Gastrocnemius medialis (tissue), 4 donors: ENCODE measurements around the gene FBXW11. TPM values are rescaled to one million over a fixed set of nuclear protein-coding genes. Genes with fewer than 3 reads are reported as not detected.

ENCODE experiments used
- ATAC-seq, 2 donors: fragments of 150-250 bp; one replicate each; pipeline ENCODE4 v1.9.1; 2016
- DNase-seq, 2 donors: peaks; one replicate each; pipeline ENCODE4 v3.0.0-alpha.2; 2019
- H3K27ac ChIP-seq, 4 donors: fragments of 200-600 bp; sonication (generic); 1 replicate in 1 of 4; 2 replicates in 3 of 4; pipeline ENCODE4 v1.5.1; 2016 to 2018; ENCODE audit warnings: mild to moderate bottlenecking in 2 of 4, moderate library complexity in 1 of 4
- H3K27me3 ChIP-seq, 3 donors: fragments of 200-600 bp; sonication (generic) in 2 of 3; 1 replicate in 1 of 3; 2 replicates in 2 of 3; pipeline versions ENCODE4 v1.5.1 to v1.6.0; 2016 to 2019; ENCODE audit warnings: mild to moderate bottlenecking in 1 of 3, moderate library complexity in 1 of 3
- H3K36me3 ChIP-seq, 2 donors: fragments of 200-600 bp; sonication (generic) in 1 of 2; one replicate each; pipeline ENCODE4 v1.5.1; 2017 to 2018
- H3K4me1 ChIP-seq, 2 donors: fragments of 200-600 bp; sonication (generic) in 1 of 2; one replicate each; pipeline ENCODE4 v1.5.1; 2016 to 2017; ENCODE audit warnings: mild to moderate bottlenecking in 2 of 2
- H3K4me3 ChIP-seq, 4 donors: fragments of 200-600 bp; sonication (generic) in 3 of 4; 1 replicate in 1 of 4; 2 replicates in 3 of 4; pipeline ENCODE4 v1.5.1; 2016 to 2019; ENCODE audit warnings: mild to moderate bottlenecking in 2 of 4
- H3K9me3 ChIP-seq, 3 donors: fragments of 200-600 bp; sonication (generic) in 2 of 3; 1 replicate in 1 of 3; 2 replicates in 2 of 3; pipeline ENCODE4 v1.5.1; 2016 to 2019
- CTCF ChIP-seq, 5 experiments: fragments of 450-650 bp in 3 of 5; fragments of 200-600 bp in 2 of 5; sonication (generic) in 2 of 5; IDR thresholded peaks in 4 of 5; conservative IDR thresholded peaks in 1 of 5; 1 replicate in 4 of 5; 2 replicates in 1 of 5; pipeline ENCODE4 v1.5.1; 2016 to 2019; ENCODE audit warnings: antibody characterized with exemption in 5 of 5, mild to moderate bottlenecking in 3 of 5, moderate library complexity in 3 of 5
- POLR2A ChIP-seq, 2 donors: fragments of 450-650 bp; IDR thresholded peaks; one replicate each; pipeline ENCODE4 v1.6.1; 2017; ENCODE audit warnings: antibody characterized with exemption in 2 of 2, mild to moderate bottlenecking in 2 of 2, moderate library complexity in 2 of 2
- in situ Hi-C, 4 donors: fragments of 200-750 bp; cut with MboI; loops; one replicate each; pipeline versions ENCODE4 v1.15.0 to v1.8.0; 2017; ENCODE audit warnings: low sequenced_read_pairs in 4 of 4
- intact Hi-C: fragments of 100-400 bp; cut with DNase I; formaldehyde crosslinking; loops from one replicate; pipeline ENCODE4 v1.15.1; 2023; ENCODE audit warnings: low total_unique reads
- total RNA-seq, 4 donors: library from RNA; depleted of rRNA; stranded (reverse); fragments of >200 nt; gene quantifications; one replicate each; pipeline versions ENCODE4 v1.1.0 to v1.2.3, GENCODE V29; 2016

Gene FBXW11
- total RNA-seq, 4 donors from 2014 or later: 68.5 to 80.8 (median 72.2) TPM

- Histone ChIP-seq H3K4me1 (peaks cover 15 to 17% of the 10 kb centered on the region in 2 donors), H3K27ac (no peak overlapping the region), H3K36me3 (no peaks in the 10 kb centered on the region), H3K27me3 (no peaks in the 10 kb centered on the region), H3K9me3 (no peaks in the 10 kb centered on the region), H3K4me3 (no peak overlapping the region)
- DNase-seq (no peak), ATAC-seq (peak in 1 of 2 donors; percentile 82)
- in situ Hi-C loops: no loop called here
- TF ChIP-seq POLR2A (IDR thresholded peaks at IDR 0.05) (no peak), CTCF (IDR thresholded peaks at IDR 0.05 in 4 of 5, conservative IDR thresholded peaks at IDR 0.05 in 1 of 5) (no peak)
- intact Hi-C loops: no loop called here
Observed at GRCh38 chr5:171989946-171990712, 16.3 kb downstream of the FBXW11 start.

- Histone ChIP-seq H3K4me1 (peaks cover 15 to 23% of the 10 kb centered on the region in 2 donors), H3K9me3 (no peaks in the 10 kb centered on the region), H3K36me3 (no peaks in the 10 kb centered on the region), H3K4me3 (no peak overlapping the region), H3K27ac (no peak overlapping the region), H3K27me3 (no peaks in the 10 kb centered on the region)
- TF ChIP-seq POLR2A (IDR thresholded peaks at IDR 0.05) (no peak), CTCF (IDR thresholded peaks at IDR 0.05 in 4 of 5, conservative IDR thresholded peaks at IDR 0.05 in 1 of 5) (no peak)
- ATAC-seq (no peak), DNase-seq (no peak)
- intact Hi-C loops: no loop called here
- in situ Hi-C loops: no loop called here
Observed at GRCh38 chr5:171989276-171989675, 17.2 kb downstream of the FBXW11 start.

- H3K36me3 ChIP-seq: no peaks in the 10 kb centered on the region
- H3K4me3 ChIP-seq: no peak overlapping the region
- no peak for ATAC-seq
- H3K27me3 ChIP-seq: no peaks in the 10 kb centered on the region
- in situ Hi-C loops (no loop called here), intact Hi-C loops (no loop called here)
- TF ChIP-seq CTCF (IDR thresholded peaks at IDR 0.05 in 4 of 5, conservative IDR thresholded peaks at IDR 0.05 in 1 of 5) (no peak), POLR2A (IDR thresholded peaks at IDR 0.05) (no peak)
- DNase-seq: no peak
- peaks cover 15 to 23% of the 10 kb centered on the region in 2 donors for H3K4me1 ChIP-seq
- H3K9me3 ChIP-seq: no peaks in the 10 kb centered on the region
- no peak overlapping the region for H3K27ac ChIP-seq
Observed at GRCh38 chr5:171986772-171987171, 19.7 kb downstream of the FBXW11 start.

- ATAC-seq (no peak), DNase-seq (no peak)
- in situ Hi-C loops: no loop called here
- TF ChIP-seq POLR2A (IDR thresholded peaks at IDR 0.05) (no peak), CTCF (IDR thresholded peaks at IDR 0.05 in 4 of 5, conservative IDR thresholded peaks at IDR 0.05 in 1 of 5) (no peak)
- intact Hi-C loops: no loop called here
- H3K4me1 ChIP-seq: peaks cover 4 to 11% of the 10 kb centered on the region in 2 donors
- peaks cover 0 to 3% (median 0%) of the 10 kb centered on the region in 3 donors for H3K9me3 ChIP-seq
- H3K27ac ChIP-seq: no peak overlapping the region
- no peaks in the 10 kb centered on the region for H3K36me3 ChIP-seq
- no peaks in the 10 kb centered on the region for H3K27me3 ChIP-seq
- no peak overlapping the region for H3K4me3 ChIP-seq
Observed at GRCh38 chr5:171984748-171985419, 21.6 kb downstream of the FBXW11 start.
